ENCODE results near the gene VIPAS39.

Gene VIPAS39

DNA sequence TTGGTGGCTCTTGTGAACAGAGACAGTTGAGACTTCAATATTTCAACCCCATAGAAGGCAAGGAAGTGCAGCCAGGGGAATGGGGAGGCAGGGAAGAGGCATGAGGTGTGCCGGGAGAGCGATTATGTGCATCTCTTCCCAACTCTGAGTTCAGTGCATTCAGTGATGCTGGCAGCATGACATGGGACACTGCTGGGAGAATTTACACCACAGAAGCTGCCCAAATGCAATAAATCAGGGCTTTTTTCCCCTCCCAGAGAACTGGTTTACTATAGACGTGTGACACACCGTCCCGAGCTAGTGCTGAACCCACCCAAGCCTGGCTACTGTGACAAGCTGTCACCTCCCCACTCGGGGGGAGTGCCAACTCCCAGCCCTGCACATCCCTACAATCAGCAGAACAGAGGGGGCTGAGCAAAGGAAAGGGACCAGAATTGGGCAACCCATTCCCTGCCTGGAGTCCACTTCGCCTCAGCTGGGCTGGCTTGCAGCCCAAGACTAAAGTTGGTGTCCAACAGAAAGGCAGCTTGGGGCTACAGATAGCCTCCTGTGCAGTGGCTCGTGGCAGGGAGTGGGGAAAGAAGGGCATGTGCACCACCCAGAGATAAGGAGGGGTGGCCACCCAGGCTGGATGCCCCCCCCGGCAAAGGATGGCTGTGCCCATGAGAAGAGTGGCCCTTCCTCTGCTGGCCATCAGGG lies 17.2 kb upstream of the VIPAS39 start:
- FAIRE-seq (no peak), DNase-seq (ENCODE audit: insufficient read length, low spot score) (no peak)
- TF ChIP-seq PAX5 (IDR thresholded peaks at IDR 0.05; ENCODE audit: insufficient read depth, low read length, severe bottlenecking) (no peak), POLR2AphosphoS5 (IDR thresholded peaks at IDR 0.05; ENCODE audit: low read depth, low read length) (no peak), POU2F2 (IDR thresholded peaks at IDR 0.05; ENCODE audit: low read depth, low read length) (no peak), POLR2A (IDR thresholded peaks at IDR 0.05; ENCODE audit: low read depth, low read length) (no peak), TAF1 (IDR thresholded peaks at IDR 0.05; ENCODE audit: low read depth, low read length) (no peak), SPI1 (IDR thresholded peaks at IDR 0.05; ENCODE audit: low read depth, low read length) (no peak)

DNA sequence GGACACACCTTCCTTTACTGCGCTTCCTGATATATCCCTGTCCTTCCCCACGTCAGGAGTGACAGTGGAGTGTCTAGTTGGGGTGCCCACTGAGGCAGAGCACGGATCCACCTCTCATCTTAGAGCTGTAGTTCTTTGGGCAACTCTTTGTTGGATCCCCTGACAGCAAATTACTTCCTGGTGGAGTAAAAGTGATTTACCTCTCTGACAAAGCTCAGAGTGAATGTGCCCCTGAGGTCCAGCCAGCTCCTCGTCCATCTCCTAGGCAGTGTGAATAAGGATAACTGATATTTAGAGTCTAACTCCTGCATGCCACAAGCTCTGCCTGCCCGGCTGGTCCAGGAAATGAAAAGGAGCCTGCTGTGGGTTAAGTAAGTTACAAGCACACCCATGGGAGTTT lies 16.5 kb upstream of the VIPAS39 start:
- DNase-seq (ENCODE audit: insufficient read length, low spot score) (no peak), FAIRE-seq (no peak)
- TF ChIP-seq POU2F2 (IDR thresholded peaks at IDR 0.05; ENCODE audit: low read depth, low read length) (no peak), POLR2A (IDR thresholded peaks at IDR 0.05; ENCODE audit: low read depth, low read length) (no peak), TAF1 (IDR thresholded peaks at IDR 0.05; ENCODE audit: low read depth, low read length) (no peak), SPI1 (IDR thresholded peaks at IDR 0.05; ENCODE audit: low read depth, low read length) (no peak), POLR2AphosphoS5 (IDR thresholded peaks at IDR 0.05; ENCODE audit: low read depth, low read length) (no peak), PAX5 (IDR thresholded peaks at IDR 0.05; ENCODE audit: insufficient read depth, low read length, severe bottlenecking) (no peak)

DNA sequence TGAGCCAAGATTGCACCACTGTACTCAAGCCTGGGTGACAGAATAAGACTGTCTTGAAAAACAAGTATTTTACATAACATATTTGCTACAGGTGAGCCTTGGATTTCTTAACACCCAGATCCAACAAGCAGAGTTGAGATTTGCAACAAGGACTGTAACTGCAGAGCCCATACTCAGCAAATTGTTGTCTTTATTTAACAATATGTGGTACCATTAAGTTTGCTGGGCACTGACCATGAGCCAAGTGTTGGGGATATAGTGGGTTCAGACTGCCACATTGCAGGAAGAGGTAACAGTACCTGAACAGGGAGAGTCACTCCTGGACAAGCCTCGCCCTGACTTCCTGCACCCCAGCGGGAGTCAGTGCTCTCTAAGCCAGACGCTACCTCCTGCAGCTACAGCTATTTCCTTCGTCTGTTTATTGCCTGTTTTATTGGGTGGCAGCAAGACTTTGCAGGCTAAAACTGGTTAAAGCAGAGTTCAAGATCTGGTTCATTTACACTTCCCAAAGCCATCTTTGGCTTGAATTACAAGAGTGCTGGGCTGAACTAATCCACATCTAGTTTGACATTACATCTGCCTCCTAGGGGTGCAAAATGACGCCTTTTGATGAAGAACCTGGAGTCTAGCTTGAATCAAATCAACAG lies 12.9 kb upstream of the VIPAS39 start:
- TF ChIP-seq TAF1 (IDR thresholded peaks at IDR 0.05; ENCODE audit: low read depth, low read length) (no peak), POU2F2 (IDR thresholded peaks at IDR 0.05; ENCODE audit: low read depth, low read length) (no peak), POLR2AphosphoS5 (IDR thresholded peaks at IDR 0.05; ENCODE audit: low read depth, low read length) (no peak), SPI1 (IDR thresholded peaks at IDR 0.05; ENCODE audit: low read depth, low read length) (no peak), POLR2A (IDR thresholded peaks at IDR 0.05; ENCODE audit: low read depth, low read length) (no peak), PAX5 (IDR thresholded peaks at IDR 0.05; ENCODE audit: insufficient read depth, low read length, severe bottlenecking) (no peak)
- FAIRE-seq: no peak
- no peak for DNase-seq (ENCODE audit: insufficient read length, low spot score)

DNA sequence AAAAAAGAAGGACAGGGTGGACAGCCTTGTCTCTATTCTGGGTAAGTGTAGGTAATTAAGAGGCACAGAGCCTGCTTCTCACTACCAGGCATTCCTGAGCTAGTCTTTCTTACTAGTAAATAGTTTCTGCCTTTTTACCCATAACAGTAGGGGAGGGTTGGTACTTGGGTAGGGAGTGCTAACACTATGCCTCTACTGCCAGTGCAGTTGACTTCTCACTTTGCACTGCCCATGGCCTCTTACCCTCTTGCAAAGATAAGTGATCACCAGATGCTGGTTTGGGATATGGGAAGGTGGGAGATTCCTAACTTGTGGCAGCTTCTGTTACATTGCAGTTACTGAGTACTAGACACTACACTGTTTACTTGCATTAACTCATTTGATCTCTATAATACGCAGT lies 12.1 kb upstream of the VIPAS39 start:
- TF ChIP-seq POU2F2 (IDR thresholded peaks at IDR 0.05; ENCODE audit: low read depth, low read length) (no peak), POLR2A (IDR thresholded peaks at IDR 0.05; ENCODE audit: low read depth, low read length) (peak; percentile 27; the same call in 1 of the 2 replicates)
- FAIRE-seq: no peak
- no peak for DNase-seq (ENCODE audit: insufficient read length, low spot score)

DNA sequence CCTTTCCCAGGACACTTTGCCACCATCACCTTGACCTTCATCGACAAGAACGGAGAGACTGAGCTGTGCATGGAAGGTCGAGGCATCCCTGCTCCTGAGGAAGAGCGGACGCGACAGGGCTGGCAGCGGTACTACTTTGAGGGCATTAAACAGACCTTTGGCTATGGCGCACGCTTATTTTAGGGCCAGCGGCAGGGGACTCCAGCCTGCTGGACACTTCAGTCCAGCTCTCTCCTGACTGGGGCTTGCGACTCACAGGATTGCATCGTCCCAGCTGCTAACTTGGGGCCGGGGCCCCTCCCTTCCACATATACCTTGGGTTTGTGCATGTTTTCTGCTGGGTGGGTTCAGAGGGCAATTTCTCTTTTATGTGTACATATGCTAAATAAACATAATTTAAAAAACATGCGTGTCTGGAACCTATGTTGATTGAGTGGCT lies 11.7 kb upstream of the VIPAS39 start:
- FAIRE-seq: no peak
- no peak for TF ChIP-seq POU2F2 (IDR thresholded peaks at IDR 0.05; ENCODE audit: low read depth, low read length)
- TF ChIP-seq TAF1 (IDR thresholded peaks at IDR 0.05; ENCODE audit: low read depth, low read length): no peak
- no peak for TF ChIP-seq POLR2AphosphoS5 (IDR thresholded peaks at IDR 0.05; ENCODE audit: low read depth, low read length)
- no peak for TF ChIP-seq SPI1 (IDR thresholded peaks at IDR 0.05; ENCODE audit: low read depth, low read length)
- TF ChIP-seq POLR2A (IDR thresholded peaks at IDR 0.05; ENCODE audit: low read depth, low read length): no peak
- TF ChIP-seq PAX5 (IDR thresholded peaks at IDR 0.05; ENCODE audit: insufficient read depth, low read length, severe bottlenecking): no peak
- DNase-seq (ENCODE audit: insufficient read length, low spot score): no peak

DNA sequence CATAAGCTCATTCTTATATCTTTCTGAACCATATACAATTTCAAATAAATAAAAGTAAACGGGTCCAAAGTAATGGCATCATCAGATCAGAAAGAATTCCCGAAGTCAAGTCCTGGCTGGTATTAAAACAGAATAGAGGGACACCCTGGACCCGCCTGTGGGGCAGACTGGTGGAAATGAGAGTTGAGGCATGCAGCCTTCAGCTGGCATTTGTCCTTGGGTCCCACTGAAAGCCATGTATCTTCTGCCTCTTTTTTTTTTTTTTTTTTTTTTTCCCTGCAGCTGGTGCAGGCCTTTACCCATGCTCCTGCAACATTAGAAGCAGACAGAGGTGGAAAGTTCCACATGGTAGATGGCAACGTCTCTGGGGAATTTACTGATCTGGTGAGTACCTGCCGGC lies 10.4 kb upstream of the VIPAS39 start:
- TF ChIP-seq POLR2A (IDR thresholded peaks at IDR 0.05; ENCODE audit: low read depth, low read length): no peak
- no peak for TF ChIP-seq TAF1 (IDR thresholded peaks at IDR 0.05; ENCODE audit: low read depth, low read length)
- no peak for TF ChIP-seq POU2F2 (IDR thresholded peaks at IDR 0.05; ENCODE audit: low read depth, low read length)
- DNase-seq (ENCODE audit: insufficient read length, low spot score) (no peak), FAIRE-seq (no peak)

DNA sequence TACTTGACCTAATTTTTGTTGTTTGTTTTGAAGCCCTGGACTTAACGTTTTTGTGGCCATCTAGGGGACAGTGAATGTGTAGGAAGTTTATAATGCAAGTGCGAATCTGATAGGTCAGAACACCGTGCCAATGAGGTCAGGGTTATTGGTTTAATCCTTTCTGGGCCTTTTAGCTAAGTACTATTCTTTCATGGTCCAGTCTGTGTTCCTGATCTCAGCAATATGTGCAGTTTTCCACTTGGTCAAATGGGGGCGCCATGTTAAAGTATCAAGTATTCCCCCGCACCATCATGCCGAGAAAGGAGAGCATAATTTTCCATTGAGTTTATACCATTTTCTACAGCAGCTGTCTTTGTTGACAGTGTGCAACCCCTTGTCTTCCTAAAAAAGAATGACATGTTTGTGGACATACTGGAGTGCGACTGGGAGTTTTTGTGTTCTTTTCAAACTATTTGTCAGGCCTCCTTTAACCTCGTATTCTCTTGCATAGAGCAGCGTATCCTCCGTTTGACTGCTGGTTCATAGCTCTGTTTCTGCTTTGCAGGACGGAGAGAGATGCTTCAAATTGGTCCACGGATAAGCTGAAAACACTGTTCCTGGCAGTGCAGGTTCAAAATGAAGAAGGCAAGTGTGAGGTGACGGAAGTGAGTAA lies 1.8 kb upstream of the VIPAS39 start:
- peak; percentile 47 for FAIRE-seq

DNA sequence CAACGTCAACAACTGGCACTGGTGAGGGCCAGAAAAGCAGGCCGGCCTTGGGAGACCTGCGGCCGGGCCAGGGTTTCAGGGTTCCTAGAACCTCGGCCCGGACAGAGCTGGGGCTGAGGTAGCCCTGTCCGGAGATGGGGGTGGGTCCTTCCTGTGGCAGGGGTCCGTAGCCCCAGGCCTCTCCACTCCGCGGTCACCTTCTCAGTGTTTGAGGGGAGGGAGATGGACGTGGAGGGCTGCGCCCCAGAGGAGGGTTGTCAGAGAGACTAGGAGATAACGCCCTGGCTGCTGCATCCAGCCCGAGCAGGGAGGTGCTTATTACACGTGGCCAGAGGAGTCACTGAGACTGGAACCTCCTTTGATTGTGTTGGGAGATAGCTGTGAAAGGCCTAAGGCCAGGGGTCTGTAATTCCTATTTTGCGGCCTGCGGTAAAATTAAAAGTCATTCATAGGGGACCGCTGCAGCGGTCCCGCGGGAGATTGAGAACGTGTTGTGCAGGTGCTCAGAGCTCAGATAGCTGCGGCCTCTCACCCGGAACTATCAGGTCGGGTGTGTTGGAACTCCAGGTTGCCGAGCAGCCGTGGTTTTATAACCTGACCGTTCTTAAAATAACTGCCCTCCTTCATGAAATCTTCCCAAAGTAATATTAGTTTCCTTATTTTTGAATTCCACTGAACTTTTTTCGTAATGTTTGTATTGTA lies 999 bp upstream of the VIPAS39 start:
- DNase-seq (ENCODE audit: insufficient read length, low spot score) (no peak), FAIRE-seq (no peak)
- TF ChIP-seq SPI1 (IDR thresholded peaks at IDR 0.05; ENCODE audit: low read depth, low read length): no peak
- TF ChIP-seq TAF1 (IDR thresholded peaks at IDR 0.05; ENCODE audit: low read depth, low read length): peak; percentile 3; the same call in 1 of the 2 replicates

More for the DNA sequence above, 1.8 kb upstream of the VIPAS39 start:
- TF ChIP-seq SPI1 (IDR thresholded peaks at IDR 0.05; ENCODE audit: low read depth, low read length): no peak
- TF ChIP-seq POU2F2 (IDR thresholded peaks at IDR 0.05; ENCODE audit: low read depth, low read length): no peak
- TF ChIP-seq PAX5 (IDR thresholded peaks at IDR 0.05; ENCODE audit: insufficient read depth, low read length, severe bottlenecking): no peak
- TF ChIP-seq POLR2AphosphoS5 (IDR thresholded peaks at IDR 0.05; ENCODE audit: low read depth, low read length): no peak
- no peak for TF ChIP-seq TAF1 (IDR thresholded peaks at IDR 0.05; ENCODE audit: low read depth, low read length)
- no peak for DNase-seq (ENCODE audit: insufficient read length, low spot score)

DNA sequence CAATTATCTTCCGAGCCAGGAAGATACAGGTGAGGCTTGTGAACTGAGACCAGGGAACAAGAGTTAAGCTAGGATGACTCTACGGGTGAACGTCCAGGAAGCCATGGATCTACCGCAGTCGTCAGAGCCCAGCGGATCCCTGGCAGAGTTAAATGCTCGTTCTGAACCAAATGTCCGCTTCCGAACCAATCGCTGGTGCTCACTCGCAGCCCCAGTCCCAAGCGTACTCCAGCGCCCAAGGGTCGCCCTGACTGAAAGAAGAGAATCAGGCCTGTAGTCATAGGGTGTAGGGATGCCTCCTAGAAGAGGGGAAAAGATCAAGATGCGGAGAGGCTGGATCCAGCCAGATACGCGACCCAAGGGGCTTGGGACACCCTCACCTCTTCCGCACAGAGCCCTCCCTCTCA lies 283 bp downstream of the VIPAS39 start:
- DNase-seq (ENCODE audit: insufficient read length, low spot score) (no peak), FAIRE-seq (no peak)
- TF ChIP-seq POLR2A (IDR thresholded peaks at IDR 0.05; ENCODE audit: low read depth, low read length) (peak; percentile 85; the same call in 1 of the 2 replicates), POU2F2 (IDR thresholded peaks at IDR 0.05; ENCODE audit: low read depth, low read length) (no peak), PAX5 (IDR thresholded peaks at IDR 0.05; ENCODE audit: insufficient read depth, low read length, severe bottlenecking) (no peak), TAF1 (IDR thresholded peaks at IDR 0.05; ENCODE audit: low read depth, low read length) (peak; percentile 51; the same call in 1 of the 2 replicates), SPI1 (IDR thresholded peaks at IDR 0.05; ENCODE audit: low read depth, low read length) (no peak), POLR2AphosphoS5 (IDR thresholded peaks at IDR 0.05; ENCODE audit: low read depth, low read length) (peak; percentile 73)
